HepG2 (cell line): ENCODE results near the gene THAP5. TPM values are rescaled to one million over a fixed set of nuclear protein-coding genes. Genes with fewer than 3 reads are reported as not detected.

Experiments
- ATAC-seq: fragments of 200-7000 bp; cut with Tn5 transposase; 3 replicates; pipeline ENCODE4 v1.9.1; 2020; ENCODE audit warnings: mild to moderate bottlenecking, moderate library complexity
- BruUV-seq: library from RNA; stranded (reverse); fragments of 400-500 nt; replicated peaks from 2 replicates; lab custom pipeline; 2021; lab: Mats Ljungman, UMichigan
- CTCF ChIA-PET: fragments of 300-600 bp; formaldehyde crosslinking; extraction: SDS; loops from one replicate; lab custom pipeline; 2021; ENCODE audit warnings: low total read pairs, inconsistent platforms, low intra/inter-chr PET ratio; lab: Yijun Ruan, JAX
- POLR2A ChIA-PET: fragments of 350-600 bp; sonication (Branson Sonifier 250); formaldehyde crosslinking; loops from one replicate; lab custom pipeline; 2020; ENCODE audit warnings: antibody characterized with exemption, inconsistent platforms; lab: Yijun Ruan, JAX
- DNase-seq: peaks from one replicate; pipeline ENCODE4 v3.0.0-alpha.2; 2015; ENCODE audit warnings: low spot score
- FAIRE-seq: peaks from 3 replicates; lab custom pipeline; 2011; peaks lifted over from hg19 to GRCh38; lab: Jason Lieb, UNC
- H2AFZ ChIP-seq: one replicate; pipeline ENCODE4 v1.6.1; 2011; ENCODE audit warnings: low read length, inconsistent platforms
- H3K27ac ChIP-seq: fragments of 300-600 bp; 3 replicates; pipeline ENCODE4 v1.8.0; 2011; ENCODE audit warnings: mixed run types, mild to moderate bottlenecking, mixed read lengths, low read length, inconsistent platforms; ENCODE audit not compliant: insufficient read depth; ENCODE audit errors: extremely low read length
- H3K27me3 ChIP-seq, 2 experiments: fragments of 200-600 bp in 1 of 2; 2 replicates in 1 of 2; 3 replicates in 1 of 2; pipeline versions ENCODE4 v1.6.0 to v1.8.0; 2011; ENCODE audit warnings: low read length in 2 of 2, mild to moderate bottlenecking in 2 of 2, moderate library complexity in 2 of 2, inconsistent platforms in 1 of 2; ENCODE audit not compliant: insufficient read depth in 2 of 2, control insufficient read depth in 1 of 2
- H3K36me3 ChIP-seq, 2 experiments: fragments of 200-600 bp in 1 of 2; replicated peaks in 1 of 2; 2 replicates in 1 of 2; 3 replicates in 1 of 2; pipeline versions ENCODE4 v1.5.1 to v1.8.0; 2011; ENCODE audit warnings: low read length in 2 of 2, inconsistent platforms in 1 of 2; ENCODE audit not compliant: insufficient read depth in 2 of 2, control insufficient read depth in 1 of 2
- H3K4me1 ChIP-seq: 2 replicates; pipeline ENCODE4 v1.5.1; 2012; ENCODE audit warnings: low read length, inconsistent platforms; ENCODE audit not compliant: insufficient read depth
- H3K4me2 ChIP-seq: 2 replicates; pipeline ENCODE4 v1.6.0; 2011; ENCODE audit warnings: low read depth, low read length, inconsistent platforms
- H3K4me3 ChIP-seq, 3 experiments: fragments of 200-600 bp in 1 of 3; sonication (generic), shearing (Covaris generic) in 1 of 3; replicated peaks in 1 of 3; 2 replicates each; pipeline ENCODE4 v1.5.1; 2011 to 2016; ENCODE audit warnings: low read length in 3 of 3, inconsistent platforms in 2 of 3, low read depth in 2 of 3, mild to moderate bottlenecking in 2 of 3, control low read depth in 1 of 3, mixed read lengths in 1 of 3; ENCODE audit not compliant: insufficient read depth in 1 of 3
- H3K79me2 ChIP-seq: one replicate; pipeline ENCODE4 v1.6.1; 2011; ENCODE audit warnings: low read length, inconsistent platforms; ENCODE audit not compliant: insufficient read depth
- H3K9ac ChIP-seq: 2 replicates; pipeline ENCODE4 v1.6.0; 2011; ENCODE audit warnings: mild to moderate bottlenecking, low read depth, low read length, inconsistent platforms; ENCODE audit not compliant: insufficient read depth
- H3K9me3 ChIP-seq: 2 replicates; pipeline ENCODE4 v1.5.1; 2012; ENCODE audit warnings: mild to moderate bottlenecking, low read length
- H4K20me1 ChIP-seq: 2 replicates; pipeline ENCODE4 v1.6.0; 2011; ENCODE audit warnings: inconsistent platforms, mild to moderate bottlenecking, low read length, moderate library complexity; ENCODE audit not compliant: insufficient read depth
- ATRX ChIP-seq: sonication (generic); formaldehyde crosslinking; IDR thresholded peaks from 2 replicates; pipeline ENCODE4 v1.4.0; 2020; ENCODE audit warnings: missing genetic modification reagents, borderline replicate concordance
- CBFB ChIP-seq: sonication (generic); formaldehyde crosslinking; IDR thresholded peaks from 2 replicates; pipeline ENCODE4 v1.4.0; 2020; ENCODE audit warnings: missing genetic modification reagents
- DZIP1 ChIP-seq: sonication (generic); formaldehyde crosslinking; IDR thresholded peaks from 2 replicates; pipeline ENCODE4 v1.5.0; 2020; ENCODE audit warnings: mild to moderate bottlenecking, missing genetic modification reagents
- FOXO1 ChIP-seq: sonication (generic); formaldehyde crosslinking; IDR thresholded peaks from 2 replicates; pipeline ENCODE4 v1.4.0; 2020; ENCODE audit warnings: missing genetic modification reagents
- HNF4G ChIP-seq, 2 experiments: sonication (generic) in 1 of 2; formaldehyde crosslinking in 1 of 2; IDR thresholded peaks; 2 replicates each; pipeline versions ENCODE4 v1.4.0 to v1.6.1; 2011 to 2020; ENCODE audit warnings: borderline replicate concordance in 2 of 2, low read depth in 2 of 2, mild to moderate bottlenecking in 2 of 2, low read length in 1 of 2, missing genetic modification reagents in 1 of 2, moderate library complexity in 1 of 2
- HOXA9 ChIP-seq: sonication (generic); formaldehyde crosslinking; IDR thresholded peaks from 2 replicates; pipeline ENCODE4 v1.8.1; 2022; ENCODE audit warnings: missing genetic modification reagents, mild to moderate bottlenecking, moderate library complexity, borderline replicate concordance
- JDP2 ChIP-seq: sonication (generic); formaldehyde crosslinking; IDR thresholded peaks from 2 replicates; pipeline ENCODE4 v1.8.1; 2022; ENCODE audit warnings: missing genetic modification reagents, borderline replicate concordance
- KDM2A ChIP-seq: sonication (generic); formaldehyde crosslinking; IDR thresholded peaks from 2 replicates; pipeline ENCODE4 v1.4.0; 2020; ENCODE audit warnings: low read depth, missing genetic modification reagents, borderline replicate concordance
- NFE2L2 ChIP-seq: fragments of 150-350 bp; IDR thresholded peaks from 2 replicates; pipeline ENCODE4 v1.6.1; 2014; ENCODE audit warnings: low read length
- NPAS2 ChIP-seq: sonication (generic); formaldehyde crosslinking; IDR thresholded peaks from 2 replicates; pipeline ENCODE4 v1.8.0; 2022; ENCODE audit warnings: mild to moderate bottlenecking, missing genetic modification reagents, borderline replicate concordance
- PHB2 ChIP-seq: fragments of 450-650 bp; IDR thresholded peaks from 2 replicates; pipeline ENCODE4 v1.6.1; 2018; ENCODE audit not compliant: partially characterized antibody
- PHF5A ChIP-seq: IDR thresholded peaks from one replicate; pipeline ENCODE4 v1.6.1; 2018; ENCODE audit warnings: low read depth, missing genetic modification reagents; ENCODE audit not compliant: unreplicated experiment
- POLR2G ChIP-seq: fragments of 200-400 bp; formaldehyde crosslinking; IDR thresholded peaks from 2 replicates; pipeline ENCODE4 v1.6.1; 2018; ENCODE audit warnings: mild to moderate bottlenecking, low read depth, low read length, moderate library complexity
- SNAPC5 ChIP-seq: sonication (generic); formaldehyde crosslinking; IDR thresholded peaks from 2 replicates; pipeline ENCODE4 v1.8.1; 2023; ENCODE audit warnings: mild to moderate bottlenecking, missing genetic modification reagents, borderline replicate concordance
- XBP1 ChIP-seq: sonication (generic); formaldehyde crosslinking; IDR thresholded peaks from 2 replicates; pipeline ENCODE4 v1.5.0; 2020; ENCODE audit warnings: missing genetic modification reagents
- ZBTB49 ChIP-seq: sonication (generic); formaldehyde crosslinking; IDR thresholded peaks from 2 replicates; pipeline ENCODE4 v1.4.0; 2020; ENCODE audit warnings: missing genetic modification reagents, borderline replicate concordance
- ZKSCAN5 ChIP-seq: sonication (generic); formaldehyde crosslinking; IDR thresholded peaks from 2 replicates; pipeline ENCODE4 v1.5.1; 2020; ENCODE audit warnings: mild to moderate bottlenecking, missing genetic modification reagents
- ZNF703 ChIP-seq: sonication (generic); formaldehyde crosslinking; IDR thresholded peaks from 2 replicates; pipeline ENCODE4 v1.5.1; 2020; ENCODE audit warnings: missing genetic modification reagents, mild to moderate bottlenecking, moderate library complexity, borderline replicate concordance
- ZNF709 ChIP-seq: sonication (generic); formaldehyde crosslinking; IDR thresholded peaks from 2 replicates; pipeline ENCODE4 v1.5.0; 2020; ENCODE audit warnings: mild to moderate bottlenecking, missing genetic modification reagents
- WGBS: methylation state at CpG from one replicate; pipeline ENCODE4 v1.1.6; 2017; ENCODE audit warnings: low lambda C conversion rate; 5-methylcytosine and 5-hydroxymethylcytosine counted together
- in situ Hi-C: cut with HindIII; loops from 2 replicates; pipeline ENCODE4 v1.10.0; 2017; ENCODE audit warnings: low pct_unique_long_range_greater_than_20kb; ENCODE audit not compliant: extremely low pct_ligation_motif_present
- intact Hi-C: fragments of 100-400 bp; cut with micrococcal nuclease; formaldehyde crosslinking; loops from one replicate; pipeline ENCODE4 v1.10.0; 2022; ENCODE audit not compliant: unreplicated experiment
- polyA plus RNA-seq, 8 experiments: library from polyadenylated mRNA; depleted of rRNA in 3 of 8; stranded (reverse) in 7 of 8; unstranded in 1 of 8; fragments of >200 nt; fragmentation: Illumina TruSeq in 4 of 8; extraction: Trizol in 4 of 8; gene quantifications; 2 replicates each; pipeline versions ENCODE4 v1.2.1 to v1.2.3, GENCODE V29; 2011 to 2016; ENCODE audit warnings: low read depth in 4 of 8, missing spikeins in 1 of 8, mixed read lengths in 1 of 8; ENCODE audit not compliant: insufficient read depth in 1 of 8
- total RNA-seq, 5 experiments: library from RNA; depleted of rRNA; stranded (reverse); fragments of >200 nt; fragmentation: Illumina TruSeq; extraction: Trizol; gene quantifications; 2 replicates each; pipeline ENCODE4 v1.2.3, GENCODE V29; 2016; ENCODE audit warnings: low read depth in 1 of 5

Gene THAP5
- total and polyA plus RNA-seq, 2 of the 13 experiments (the other 11 are each of a cell fraction or from before 2014, with no cell fraction given): 3.6 to 11.8 TPM

- no peak for FAIRE-seq
Measured at GRCh38 chr7:108580298-108580697, 10.8 kb upstream of the THAP5 start.

More at GRCh38 chr7:108580298-108580697, 10.8 kb upstream of the THAP5 start:
- Histone ChIP-seq H3K4me3 (no peak overlapping the region), H3K9me3 (no peaks in the 10 kb centered on the region), H3K4me2 (no peak overlapping the region), H3K79me2 (no peaks in the 10 kb centered on the region), H3K36me3 (peaks cover 0 to under 1% of the 10 kb centered on the region in 2 experiments; a peak in 1 of 5 replicates), H4K20me1 (no peaks in the 10 kb centered on the region), H3K27ac (no peak overlapping the region), H2AFZ (no peak overlapping the region), H3K9ac (no peak overlapping the region), H3K27me3 (no peaks in the 10 kb centered on the region), H3K4me1 (peaks cover 16% of the 10 kb centered on the region)
- in situ Hi-C loops: no loop called here
- DNase-seq: no peak
- intact Hi-C loops: no loop called here
- no TSS peak for BruUV-seq
- ChIA-PET CTCF (no interaction called here), POLR2A (no interaction called here)
- 94% methylated on average over 1 of the region's 6 CpGs for WGBS
- ATAC-seq: peak; percentile 16; the same call in 2 of the 3 replicates
- no peak for TF ChIP-seq ATRX (CRISPR knock-in tag)
- no peak for TF ChIP-seq HOXA9
- no peak for TF ChIP-seq KDM2A (CRISPR knock-in tag)
- TF ChIP-seq XBP1 (CRISPR knock-in tag): no peak
- TF ChIP-seq ZNF709: no peak
- no peak for TF ChIP-seq HNF4G (IDR thresholded peaks at IDR 0.05; ENCODE audit: borderline replicate concordance, low read depth, low read length)
- no peak for TF ChIP-seq HNF4G (CRISPR knock-in tag; IDR thresholded peaks at IDR 0.05; ENCODE audit: borderline replicate concordance, low read depth)
- TF ChIP-seq NFE2L2: no peak
- no peak for TF ChIP-seq DZIP1 (CRISPR knock-in tag)
- no peak for TF ChIP-seq JDP2 (CRISPR knock-in tag)
- no peak for TF ChIP-seq ZBTB49 (CRISPR knock-in tag)
- TF ChIP-seq ZKSCAN5: no peak
- no peak for TF ChIP-seq POLR2G
- TF ChIP-seq NPAS2 (CRISPR knock-in tag): no peak
- no peak for TF ChIP-seq PHF5A (CRISPR knock-in tag)
- no peak for TF ChIP-seq SNAPC5
- TF ChIP-seq CBFB (CRISPR knock-in tag): no peak
- TF ChIP-seq ZNF703 (CRISPR knock-in tag): no peak
- no peak for TF ChIP-seq PHB2
- TF ChIP-seq FOXO1: no peak
